Measurements from ENCODE around the gene NOVA2.
"Not testable (repeated sequence)": the region's sequence is repeated elsewhere in the genome, so short reads cannot be mapped to it uniquely, and the experiment has no call there.

NOVA2 gene

DNA sequence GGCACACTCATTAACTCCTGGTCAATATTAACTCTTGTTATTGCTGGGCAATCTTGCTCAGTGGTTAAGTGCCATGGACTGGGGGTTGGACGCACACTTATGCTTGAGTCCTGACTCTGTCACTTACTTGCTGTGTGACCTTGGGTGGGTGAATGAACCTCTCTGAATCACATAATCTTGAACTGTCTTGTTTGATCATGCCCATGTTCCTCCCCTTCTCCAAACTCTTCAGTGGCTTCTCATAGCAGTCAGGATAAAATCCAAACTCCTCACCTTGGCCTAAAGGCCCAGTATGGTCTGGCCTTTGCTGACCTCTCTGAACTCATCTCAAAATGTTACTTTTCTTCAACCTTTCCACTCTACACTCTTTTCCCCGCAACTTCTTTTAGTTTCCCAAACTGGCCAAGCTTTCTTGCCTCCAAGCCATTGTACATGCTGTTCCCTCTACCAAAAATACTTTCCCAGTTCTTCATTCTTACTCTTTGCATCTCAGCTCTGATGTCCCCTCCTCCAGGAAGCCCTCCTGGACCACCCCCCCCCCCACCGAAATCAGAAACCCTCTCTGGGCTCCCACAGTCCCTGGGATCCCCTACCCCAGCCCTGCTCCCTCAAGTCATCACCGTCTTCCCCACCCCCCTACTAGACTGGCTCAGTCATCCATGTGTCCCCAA lies 73.6 kb downstream of the NOVA2 start:
- no peak for DNase-seq (ENCODE audit: extremely low read depth, low read depth)
- TF ChIP-seq CTCF (IDR thresholded peaks at IDR 0.05; ENCODE audit: low read depth, low read length): no peak

- no peak for DNase-seq (ENCODE audit: extremely low read depth, low read depth)
- no peak for TF ChIP-seq CTCF (IDR thresholded peaks at IDR 0.05; ENCODE audit: low read depth, low read length)
Observed at GRCh38 chr19:45899253-45899652, 74.4 kb downstream of the NOVA2 start.

GRCh38 chr19:45897261-45897812 lies 76.3 kb downstream of the NOVA2 start:
- no peak for DNase-seq (ENCODE audit: extremely low read depth, low read depth)
- no peak for TF ChIP-seq CTCF (IDR thresholded peaks at IDR 0.05; ENCODE audit: low read depth, low read length)

DNA sequence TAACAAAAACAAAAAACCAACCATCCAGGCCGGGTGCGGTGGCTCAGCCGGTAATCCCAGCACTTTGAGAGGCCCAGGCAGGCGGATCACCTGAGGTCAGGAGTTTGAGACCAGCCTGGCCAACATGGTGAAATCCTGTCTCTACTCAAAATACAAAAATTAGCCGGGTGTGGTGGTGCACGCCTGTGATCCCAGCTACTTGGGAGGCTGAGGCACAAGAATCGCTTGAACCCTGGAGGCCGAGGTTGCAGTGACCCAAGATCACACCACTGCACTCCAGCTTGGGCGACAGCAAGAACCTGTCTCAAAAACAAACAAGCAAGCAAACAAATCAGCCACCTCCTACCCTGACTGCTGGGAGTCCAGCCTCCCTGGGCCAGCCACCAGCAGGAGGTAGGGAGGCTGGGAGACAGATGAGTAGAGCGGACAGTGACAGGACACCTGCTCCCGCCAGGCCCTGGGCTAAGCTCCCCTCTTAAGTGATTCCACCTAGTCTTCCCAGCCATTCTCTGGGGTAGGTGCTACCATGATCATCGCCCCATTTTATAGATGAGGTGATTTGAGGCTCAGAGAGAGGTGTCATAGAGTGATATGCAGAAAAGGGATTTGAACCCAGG lies 77.6 kb downstream of the NOVA2 start:
- not testable (repeated sequence) for DNase-seq (ENCODE audit: extremely low read depth, low read depth)

DNA sequence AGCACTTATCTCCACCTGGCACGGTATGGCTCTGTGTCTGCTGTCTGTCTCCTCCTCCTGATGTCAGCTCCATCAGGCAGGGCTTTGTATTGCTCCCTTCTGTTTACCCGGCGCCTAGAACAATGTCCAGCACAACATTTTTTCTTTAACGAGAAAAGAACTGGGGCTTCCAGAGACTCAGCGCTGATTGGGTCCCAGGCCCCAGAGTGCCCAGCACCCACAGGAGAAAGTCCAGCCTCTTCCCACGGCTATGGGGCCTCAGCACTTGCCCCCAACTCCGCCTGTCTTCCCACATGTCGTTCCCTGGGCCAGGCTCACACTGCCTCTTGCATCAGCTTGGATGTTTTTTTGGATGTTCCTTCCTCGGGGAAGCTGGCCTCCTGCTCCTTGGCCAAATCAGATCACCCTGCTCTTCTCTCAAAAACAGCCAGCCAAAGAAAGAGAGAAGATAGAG lies 78.1 kb downstream of the NOVA2 start:
- TF ChIP-seq CTCF (IDR thresholded peaks at IDR 0.05; ENCODE audit: low read depth, low read length): no peak
- no peak for DNase-seq (ENCODE audit: extremely low read depth, low read depth)

GRCh38 chr19:45890877-45891276 lies 82.8 kb downstream of the NOVA2 start:
- no peak for TF ChIP-seq CTCF (IDR thresholded peaks at IDR 0.05; ENCODE audit: low read depth, low read length)
- DNase-seq (ENCODE audit: extremely low read depth, low read depth): no peak

DNA sequence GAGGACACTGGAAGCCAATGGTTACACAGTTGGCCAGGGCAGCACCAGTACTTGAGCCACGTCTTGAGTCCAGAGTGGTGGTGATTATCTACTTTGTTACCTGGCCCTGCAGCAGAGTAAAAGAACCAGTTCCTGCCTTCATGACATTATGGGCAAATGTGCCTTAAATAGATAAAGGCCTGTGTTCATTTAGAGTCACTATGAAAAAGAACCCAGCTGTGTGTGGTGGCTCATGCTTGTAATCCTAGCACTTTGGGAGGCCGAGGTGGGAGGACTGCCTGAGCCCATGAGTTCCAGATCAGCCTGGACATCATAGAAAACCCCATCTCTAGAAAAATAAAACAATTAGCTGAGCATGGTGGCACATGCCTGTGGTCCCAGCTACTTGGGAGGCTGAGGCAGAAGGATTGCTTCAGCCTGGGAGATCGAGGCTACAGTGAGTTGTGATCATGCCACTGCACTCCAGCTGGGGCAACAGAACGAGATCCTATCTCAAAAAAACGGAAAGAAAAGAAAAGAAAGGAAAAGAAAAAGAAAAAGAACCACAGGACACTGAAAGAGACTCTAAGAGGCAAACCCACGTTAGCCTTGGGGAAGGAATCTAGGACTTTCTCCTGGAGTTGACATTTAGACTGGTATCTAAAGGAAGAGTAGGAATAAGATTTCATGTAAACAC lies 84.3 kb downstream of the NOVA2 start:
- TF ChIP-seq CTCF (IDR thresholded peaks at IDR 0.05; ENCODE audit: low read depth, low read length): no peak
- DNase-seq (ENCODE audit: extremely low read depth, low read depth): no peak

Data from AG09319 (cell line).